Epithelial cell of prostate (primary cell): ENCODE results near the gene RAP1GAP2.
"Not testable (repeated sequence)": the region's sequence is repeated elsewhere in the genome, so short reads cannot be mapped to it uniquely, and the experiment has no call there.

Experiments used
- DNase-seq: peaks from one replicate; pipeline ENCODE4 v3.0.0-alpha.2; 2011; ENCODE audit warnings: low read depth, low spot score
- H3K27ac ChIP-seq: fragments of 450-650 bp; 2 replicates; pipeline ENCODE4 v1.5.1; 2017; ENCODE audit warnings: mild to moderate bottlenecking

Gene RAP1GAP2

GRCh38 chr17:3029213-3029913, 233.1 kb downstream of the RAP1GAP2 start:
- H3K27ac ChIP-seq: peak overlapping the region; percentile 22

GRCh38 chr17:3030096-3030495, 233.9 kb downstream of the RAP1GAP2 start:
- DNase-seq: peak; percentile 8
- peak overlapping the region; percentile 43 for H3K27ac ChIP-seq

More at GRCh38 chr17:3029213-3029913, 233.1 kb downstream of the RAP1GAP2 start:
- DNase-seq: no peak

DNA sequence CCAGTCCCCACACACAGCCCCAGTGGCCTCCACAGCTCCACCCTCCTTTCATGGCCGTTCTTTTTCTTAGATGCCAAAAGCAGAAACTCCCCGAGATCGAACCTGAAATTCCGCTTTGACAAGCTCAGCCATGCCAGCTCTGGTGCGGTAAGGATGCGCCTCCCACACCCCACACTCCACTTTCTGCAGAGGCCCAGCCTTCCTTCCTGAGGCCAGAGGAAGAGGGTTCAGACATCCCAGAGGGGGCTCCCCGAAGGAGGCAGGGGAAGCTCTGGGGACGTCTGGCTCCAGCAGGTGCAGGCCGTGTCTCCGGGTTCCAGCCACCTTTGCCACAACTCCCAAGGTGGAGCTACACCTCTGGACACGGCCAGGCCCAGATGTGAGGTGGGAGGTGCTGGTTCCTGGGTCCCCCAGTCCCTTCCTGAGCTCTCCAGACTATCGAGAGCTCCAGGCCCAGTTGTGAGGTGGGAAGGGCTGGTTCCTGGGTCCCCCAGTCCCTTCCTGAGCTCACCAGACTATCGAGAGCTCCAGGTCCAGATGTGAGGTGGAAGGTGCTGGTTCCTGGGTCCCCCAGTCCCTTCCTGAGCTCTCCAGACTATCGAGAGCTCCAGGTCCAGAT, 234.7 kb downstream of the RAP1GAP2 start:
- H3K27ac ChIP-seq: peak overlapping the region; percentile 43
- not testable (repeated sequence) for DNase-seq

DNA sequence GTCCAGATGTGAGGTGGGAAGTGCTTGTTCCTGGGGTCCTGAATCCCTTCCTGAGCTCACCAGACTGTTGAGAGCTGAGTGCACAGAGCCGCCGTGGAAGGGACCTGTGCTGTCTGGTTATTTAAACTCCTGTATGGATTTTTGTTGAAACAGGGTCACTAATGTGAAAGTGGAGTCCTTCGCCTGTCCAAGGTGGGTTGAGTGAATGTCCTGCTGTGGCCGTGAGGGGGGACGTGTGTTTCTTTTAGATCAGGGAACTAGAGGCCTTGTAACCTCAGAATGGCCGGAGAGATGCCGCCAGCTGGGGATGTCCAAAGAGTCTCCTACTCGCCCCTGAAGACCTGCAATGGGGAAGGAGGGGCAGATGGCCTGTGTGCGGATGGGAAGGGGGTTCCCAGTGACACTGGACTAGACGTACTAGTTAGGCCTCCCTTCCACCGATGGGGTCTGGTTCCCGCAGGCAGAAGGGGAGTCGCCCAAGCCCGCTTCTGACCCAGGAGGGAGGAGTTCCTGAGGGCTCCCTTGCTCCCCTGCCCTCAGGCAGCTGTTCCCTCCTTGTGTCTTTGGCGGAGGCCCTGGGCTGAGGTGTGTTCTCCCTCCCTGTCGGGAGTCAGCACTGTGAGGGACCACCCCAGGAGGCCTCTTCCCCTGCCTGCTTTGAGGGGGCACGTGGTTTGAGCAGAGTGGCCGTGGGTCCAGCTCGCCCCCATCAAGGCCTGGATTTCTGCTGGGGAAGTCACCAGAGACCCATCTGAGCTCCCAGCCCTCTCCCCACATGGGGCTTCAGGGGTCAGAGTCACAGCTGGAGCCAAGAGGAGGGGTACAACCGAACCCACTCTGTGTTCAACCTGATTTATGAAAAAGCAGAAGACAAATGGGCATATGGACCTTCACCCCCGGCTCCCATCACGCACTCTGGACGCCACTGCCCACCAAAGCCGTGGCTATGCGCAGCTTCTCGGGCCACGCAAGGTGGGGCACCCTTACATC, 236.3 kb downstream of the RAP1GAP2 start:
- no peak for DNase-seq
- no peak overlapping the region for H3K27ac ChIP-seq

GRCh38 chr17:3033248-3033640, 237.0 kb downstream of the RAP1GAP2 start:
- DNase-seq: no peak

GRCh38 chr17:3033741-3034577, 237.7 kb downstream of the RAP1GAP2 start:
- no peak overlapping the region for H3K27ac ChIP-seq
- no peak for DNase-seq

More at GRCh38 chr17:3033248-3033640, 237.0 kb downstream of the RAP1GAP2 start:
- H3K27ac ChIP-seq: no peak overlapping the region

DNA sequence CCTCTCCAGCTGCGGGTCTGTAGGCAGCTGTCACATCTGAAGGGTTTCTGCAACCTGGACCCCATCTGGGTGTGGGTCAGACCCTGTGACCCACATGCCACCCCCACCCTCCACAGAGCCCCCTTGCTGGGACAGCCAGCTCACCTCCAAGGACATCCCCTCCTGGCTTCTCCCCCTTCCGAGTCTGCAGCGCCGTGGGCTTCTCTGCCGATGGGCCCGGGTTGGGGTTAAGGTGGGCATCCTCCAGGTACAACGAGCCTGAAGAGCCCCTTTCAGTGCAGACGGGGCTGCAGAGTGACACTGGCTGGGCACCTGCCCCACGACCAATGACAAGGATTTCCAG, 238.3 kb downstream of the RAP1GAP2 start:
- no peak for DNase-seq
- no peak overlapping the region for H3K27ac ChIP-seq

- no peak overlapping the region for H3K27ac ChIP-seq
- no peak for DNase-seq
Observed at GRCh38 chr17:3035256-3035967, 239.2 kb downstream of the RAP1GAP2 start.

DNA sequence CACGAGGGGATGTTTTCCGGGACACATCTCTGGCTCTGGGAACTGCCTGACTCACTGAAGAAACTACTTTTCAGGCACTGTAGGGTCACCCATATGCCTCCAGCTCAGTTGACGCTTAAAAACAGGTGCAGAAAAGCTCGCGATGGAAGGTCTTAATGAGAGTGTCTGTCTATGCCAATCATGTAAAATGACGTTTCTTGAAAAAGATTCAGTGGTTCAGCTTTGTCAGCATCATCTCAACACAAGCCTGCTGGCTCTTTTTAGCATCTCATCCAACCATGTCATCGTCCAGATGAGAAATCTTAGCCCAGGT, 239.7 kb downstream of the RAP1GAP2 start:
- H3K27ac ChIP-seq: no peak overlapping the region

GRCh38 chr17:3036800-3037199, 240.6 kb downstream of the RAP1GAP2 start:
- DNase-seq: no peak
- H3K27ac ChIP-seq: no peak overlapping the region

More for the DNA sequence above, 239.7 kb downstream of the RAP1GAP2 start:
- DNase-seq: no peak

GRCh38 chr17:3037259-3037658, 241.0 kb downstream of the RAP1GAP2 start:
- no peak overlapping the region for H3K27ac ChIP-seq
- DNase-seq: no peak

- DNase-seq: no peak
- no peak overlapping the region for H3K27ac ChIP-seq
Observed at GRCh38 chr17:3038941-3039340, 242.7 kb downstream of the RAP1GAP2 start.

GRCh38 chr17:3039736-3040135, 243.5 kb downstream of the RAP1GAP2 start:
- no peak for DNase-seq
- H3K27ac ChIP-seq: no peak overlapping the region

GRCh38 chr17:3040882-3041281, 244.6 kb downstream of the RAP1GAP2 start:
- no peak for DNase-seq
- no peak overlapping the region for H3K27ac ChIP-seq

DNA sequence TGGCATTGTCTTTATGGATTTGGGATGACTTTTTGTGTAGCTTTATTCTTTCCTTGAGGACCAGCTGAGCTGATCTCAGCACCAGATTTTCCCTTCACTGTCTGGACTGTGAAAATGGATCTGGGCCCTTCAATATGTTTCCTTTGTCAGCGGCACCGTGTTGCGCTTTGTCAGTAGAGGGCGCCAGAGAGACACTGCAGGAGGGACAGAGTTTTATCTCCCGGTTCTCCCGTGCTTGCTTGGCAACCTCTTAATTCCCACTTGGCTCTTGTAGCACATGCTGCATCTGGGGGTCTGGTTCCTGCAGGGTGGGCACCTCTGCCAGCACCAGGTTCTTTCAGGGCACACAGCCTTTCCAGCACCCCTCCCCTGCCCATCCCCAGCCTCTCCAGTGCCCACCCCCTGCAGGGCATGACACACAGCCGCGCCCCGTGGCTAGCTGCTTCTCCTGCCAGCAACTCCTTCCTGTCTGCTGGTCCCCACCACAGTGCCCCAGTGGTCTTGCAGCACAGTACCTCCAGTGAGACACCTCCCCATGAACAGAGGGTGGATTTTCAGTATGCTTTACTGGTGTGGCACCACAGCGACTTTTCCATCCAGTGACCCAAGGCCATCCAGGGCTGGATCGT, 247.6 kb downstream of the RAP1GAP2 start:
- no peak for DNase-seq
- H3K27ac ChIP-seq: no peak overlapping the region

DNA sequence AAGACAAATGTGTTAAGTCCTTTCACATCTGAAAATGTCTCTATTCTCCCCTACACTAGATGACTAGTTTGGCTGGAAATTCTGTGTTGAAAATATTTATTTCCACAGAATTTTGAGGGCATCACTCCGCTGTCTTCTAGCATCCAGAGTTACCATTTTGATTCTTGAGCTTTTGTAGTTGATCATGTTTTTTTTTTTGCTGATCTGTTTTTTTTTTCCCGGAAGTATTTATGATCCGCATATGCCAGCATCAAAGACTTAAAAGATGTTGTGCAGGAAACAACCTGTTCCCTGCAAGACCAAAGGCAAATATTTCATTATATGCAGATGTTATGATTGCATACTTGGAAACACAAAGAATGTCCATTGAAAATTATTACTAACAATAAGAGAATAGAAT, 250.5 kb downstream of the RAP1GAP2 start:
- no peak for DNase-seq
- H3K27ac ChIP-seq: no peak overlapping the region

- peak overlapping the region; percentile 14 for H3K27ac ChIP-seq
- DNase-seq: peak; percentile 95
Observed at GRCh38 chr17:3048727-3049471, 252.7 kb downstream of the RAP1GAP2 start.

DNA sequence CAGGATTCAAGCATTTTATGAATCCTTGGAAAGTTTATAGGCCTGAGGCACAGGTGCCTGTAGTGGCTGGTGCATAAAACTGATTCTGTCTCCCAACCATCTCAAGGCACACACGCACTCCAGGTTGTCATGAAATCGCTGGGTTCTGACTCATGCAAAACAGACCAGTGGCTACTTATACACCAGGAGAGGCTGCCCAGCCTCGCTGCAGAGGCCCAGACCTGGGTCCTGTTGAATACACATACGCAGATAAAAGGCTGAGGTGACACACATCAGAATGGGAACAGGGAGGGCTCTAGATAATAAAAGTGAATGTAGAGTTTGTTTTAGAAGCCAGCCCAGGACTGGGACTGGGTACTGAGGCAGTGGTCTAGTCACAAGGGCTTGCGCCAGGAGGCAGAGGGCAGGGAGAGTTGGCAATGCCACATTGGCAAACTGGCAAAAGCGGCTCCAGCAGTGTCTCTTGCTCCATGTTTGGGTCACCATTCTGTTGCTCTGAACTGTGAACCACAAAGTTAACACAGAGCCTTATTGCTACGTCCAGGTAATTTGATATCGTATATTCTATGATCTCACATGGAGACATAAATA, 253.6 kb downstream of the RAP1GAP2 start:
- no peak overlapping the region for H3K27ac ChIP-seq
- no peak for DNase-seq
